ENCODE measurements around the gene JAML.
A peak's percentile ranks its signal among the peaks of the same experiment; 100 is the strongest.

The JAML gene

DNA sequence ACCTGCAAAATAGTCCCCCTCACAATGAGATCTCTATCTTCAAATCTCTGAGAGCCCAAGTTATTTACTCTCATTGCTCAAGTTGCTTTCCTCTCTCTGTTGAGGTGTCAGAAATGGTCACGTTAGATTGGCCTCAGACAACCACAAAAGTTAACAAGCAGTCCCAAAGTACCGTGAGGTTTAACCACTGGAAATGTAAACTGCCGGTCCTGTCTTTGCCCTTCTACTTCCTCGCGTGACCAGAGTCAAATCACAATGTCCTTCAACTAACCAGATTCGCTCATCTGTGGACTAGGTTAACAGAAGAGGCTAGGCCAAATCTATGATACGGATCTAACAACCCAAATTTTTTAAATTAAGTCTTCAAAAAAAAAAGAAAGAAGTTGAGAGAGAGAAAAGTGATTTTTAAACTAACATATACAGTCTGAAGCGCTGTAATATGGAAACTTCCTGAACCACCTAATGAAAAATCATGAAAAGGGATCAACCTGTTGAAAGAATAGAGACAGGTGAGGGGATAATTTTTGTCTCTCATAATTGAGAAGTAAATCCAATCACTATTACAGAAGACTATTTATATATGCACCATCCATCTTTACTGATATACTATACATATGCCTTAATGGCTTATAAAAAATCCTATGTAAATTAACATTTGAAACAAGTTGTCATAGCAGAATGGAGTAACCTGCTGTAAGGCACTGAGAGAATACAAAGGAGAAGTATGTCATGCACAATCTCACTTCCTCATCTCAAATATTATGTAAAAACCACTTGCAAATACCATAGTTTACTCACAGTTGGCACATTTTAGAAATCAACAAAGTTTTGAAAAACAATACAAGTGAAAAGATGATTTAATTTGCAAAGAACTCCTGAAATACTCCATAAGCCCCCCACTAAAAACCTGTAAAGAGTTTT lies 3.3 kb upstream of the JAML start:
- H3K27ac ChIP-seq (ENCODE audit: low read depth, low read length, poor library complexity, severe bottlenecking) = peak overlapping the region; percentile 83
- peaks cover 54% of the 10 kb centered on the region for H3K4me1 ChIP-seq (ENCODE audit: insufficient read depth, low read length, severe bottlenecking)
- 0 out of 2 replicates have a peak overlapping the region, but pooled peaks have one; percentile 25 for H2AFZ ChIP-seq (ENCODE audit: low read length)
- H4K20me1 ChIP-seq (ENCODE audit: insufficient read depth, low read length) = no peaks in the 10 kb centered on the region
- H3K27me3 ChIP-seq (ENCODE audit: insufficient read depth, low read length) = no peaks in the 10 kb centered on the region
- no peaks in the 10 kb centered on the region; the same call in none of the 2 replicates for H3K36me3 ChIP-seq (ENCODE audit: insufficient read depth, low read length)
- peak overlapping the region; percentile 40 for H3K4me2 ChIP-seq (ENCODE audit: low read length)
- no peak for TF ChIP-seq EZH2 (IDR thresholded peaks at IDR 0.05; ENCODE audit: borderline replicate concordance, low read length)
- no peak overlapping the region for H3K4me3 ChIP-seq (ENCODE audit: low read depth, low read length, poor library complexity, severe bottlenecking)
- no peaks in the 10 kb centered on the region for H3K79me2 ChIP-seq (ENCODE audit: insufficient read depth, low read length)
- H3K9me2 ChIP-seq (ENCODE audit: low read depth, low read length) = no peaks in the 10 kb centered on the region
- H3K9ac ChIP-seq (ENCODE audit: low read length) = no peak overlapping the region
- H3K9me3 ChIP-seq (ENCODE audit: low read length) = no peaks in the 10 kb centered on the region
- peaks cover 5% of the 10 kb centered on the region; the same call in 1 of the 2 replicates for H3F3A ChIP-seq (ENCODE audit: insufficient read depth, low read length)

DNA sequence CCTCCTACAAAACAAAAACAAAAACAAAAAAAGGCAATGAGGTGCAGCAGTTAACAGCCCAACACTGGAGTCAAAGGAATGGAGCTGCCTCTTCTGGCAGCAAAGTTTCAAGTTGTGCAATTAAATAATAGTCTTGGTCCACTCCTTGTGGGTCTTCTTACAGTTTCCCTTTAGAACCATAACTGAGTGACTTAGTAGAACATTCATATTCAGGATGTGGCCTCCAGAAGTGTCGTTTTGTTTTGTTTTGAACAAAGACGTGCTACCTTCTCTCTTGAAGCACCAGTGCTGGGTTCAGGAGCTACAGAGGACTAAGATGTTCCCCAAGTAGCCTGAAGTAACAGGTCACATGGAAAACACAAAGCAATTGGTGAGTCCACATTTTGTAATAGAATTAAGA lies 2.0 kb upstream of the JAML start:
- peak overlapping the region; percentile 83 for H3K27ac ChIP-seq (ENCODE audit: low read depth, low read length, poor library complexity, severe bottlenecking)
- no peaks in the 10 kb centered on the region; the same call in none of the 2 replicates for H3K36me3 ChIP-seq (ENCODE audit: insufficient read depth, low read length)
- H3K9ac ChIP-seq (ENCODE audit: low read length) = no peak overlapping the region
- no peaks in the 10 kb centered on the region for H3K9me2 ChIP-seq (ENCODE audit: low read depth, low read length)
- H3K79me2 ChIP-seq (ENCODE audit: insufficient read depth, low read length) = no peaks in the 10 kb centered on the region
- H2AFZ ChIP-seq (ENCODE audit: low read length) = no peak overlapping the region
- no peak overlapping the region for H3K4me2 ChIP-seq (ENCODE audit: low read length)
- peaks cover 61% of the 10 kb centered on the region for H3K4me1 ChIP-seq (ENCODE audit: insufficient read depth, low read length, severe bottlenecking)
- no peaks in the 10 kb centered on the region for H4K20me1 ChIP-seq (ENCODE audit: insufficient read depth, low read length)
- TF ChIP-seq EZH2 (IDR thresholded peaks at IDR 0.05; ENCODE audit: borderline replicate concordance, low read length) = no peak
- H3K4me3 ChIP-seq (ENCODE audit: low read depth, low read length, poor library complexity, severe bottlenecking) = no peak overlapping the region
- peaks cover 5% of the 10 kb centered on the region; the same call in 1 of the 2 replicates for H3F3A ChIP-seq (ENCODE audit: insufficient read depth, low read length)
- no peaks in the 10 kb centered on the region for H3K27me3 ChIP-seq (ENCODE audit: insufficient read depth, low read length)
- no peaks in the 10 kb centered on the region for H3K9me3 ChIP-seq (ENCODE audit: low read length)

DNA sequence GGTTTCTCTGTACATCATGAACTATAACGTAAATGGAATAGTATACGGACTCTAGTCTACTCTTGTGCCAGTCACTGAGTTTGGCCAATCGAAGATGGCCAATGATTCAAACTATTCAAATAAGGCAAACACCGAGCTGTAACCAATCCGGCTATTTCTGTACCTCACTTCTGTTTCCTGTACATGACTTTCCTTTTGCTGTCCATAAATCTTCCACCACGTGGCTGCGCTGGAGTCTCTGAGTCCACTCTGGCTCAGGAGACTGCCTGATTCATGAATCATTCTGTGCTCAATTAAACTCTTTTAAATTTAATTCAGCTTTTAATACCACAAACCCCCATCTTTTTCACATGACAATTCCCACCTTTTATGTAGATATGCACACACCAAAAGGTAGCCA lies 1.5 kb upstream of the JAML start:
- Histone ChIP-seq H3K79me2 (ENCODE audit: insufficient read depth, low read length) (no peaks in the 10 kb centered on the region), H3K9ac (ENCODE audit: low read length) (no peak overlapping the region), H3F3A (ENCODE audit: insufficient read depth, low read length) (peaks cover 5% of the 10 kb centered on the region; the same call in 1 of the 2 replicates), H3K4me2 (ENCODE audit: low read length) (no peak overlapping the region), H4K20me1 (ENCODE audit: insufficient read depth, low read length) (no peaks in the 10 kb centered on the region), H3K9me3 (ENCODE audit: low read length) (no peaks in the 10 kb centered on the region), H2AFZ (ENCODE audit: low read length) (no peak overlapping the region), H3K36me3 (ENCODE audit: insufficient read depth, low read length) (no peaks in the 10 kb centered on the region; the same call in none of the 2 replicates), H3K27me3 (ENCODE audit: insufficient read depth, low read length) (no peaks in the 10 kb centered on the region), H3K4me1 (ENCODE audit: insufficient read depth, low read length, severe bottlenecking) (peaks cover 61% of the 10 kb centered on the region), H3K9me2 (ENCODE audit: low read depth, low read length) (no peaks in the 10 kb centered on the region), H3K4me3 (ENCODE audit: low read depth, low read length, poor library complexity, severe bottlenecking) (no peak overlapping the region), H3K27ac (ENCODE audit: low read depth, low read length, poor library complexity, severe bottlenecking) (no peak overlapping the region)
- TF ChIP-seq, protein P1, sequence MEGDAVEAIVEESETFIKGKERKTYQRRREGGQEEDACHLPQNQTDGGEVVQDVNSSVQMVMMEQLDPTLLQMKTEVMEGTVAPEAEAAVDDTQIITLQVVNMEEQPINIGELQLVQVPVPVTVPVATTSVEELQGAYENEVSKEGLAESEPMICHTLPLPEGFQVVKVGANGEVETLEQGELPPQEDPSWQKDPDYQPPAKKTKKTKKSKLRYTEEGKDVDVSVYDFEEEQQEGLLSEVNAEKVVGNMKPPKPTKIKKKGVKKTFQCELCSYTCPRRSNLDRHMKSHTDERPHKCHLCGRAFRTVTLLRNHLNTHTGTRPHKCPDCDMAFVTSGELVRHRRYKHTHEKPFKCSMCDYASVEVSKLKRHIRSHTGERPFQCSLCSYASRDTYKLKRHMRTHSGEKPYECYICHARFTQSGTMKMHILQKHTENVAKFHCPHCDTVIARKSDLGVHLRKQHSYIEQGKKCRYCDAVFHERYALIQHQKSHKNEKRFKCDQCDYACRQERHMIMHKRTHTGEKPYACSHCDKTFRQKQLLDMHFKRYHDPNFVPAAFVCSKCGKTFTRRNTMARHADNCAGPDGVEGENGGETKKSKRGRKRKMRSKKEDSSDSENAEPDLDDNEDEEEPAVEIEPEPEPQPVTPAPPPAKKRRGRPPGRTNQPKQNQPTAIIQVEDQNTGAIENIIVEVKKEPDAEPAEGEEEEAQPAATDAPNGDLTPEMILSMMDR (IDR thresholded peaks at IDR 0.05; ENCODE audit: low read length) = no peak
- no peak for TF ChIP-seq EZH2 (IDR thresholded peaks at IDR 0.05; ENCODE audit: borderline replicate concordance, low read length)

- no peaks in the 10 kb centered on the region for H3K27me3 ChIP-seq (ENCODE audit: insufficient read depth, low read length)
- H3K4me1 ChIP-seq (ENCODE audit: insufficient read depth, low read length, severe bottlenecking) = peaks cover 63% of the 10 kb centered on the region
- H3K27ac ChIP-seq (ENCODE audit: low read depth, low read length, poor library complexity, severe bottlenecking) = peak overlapping the region; percentile 95
- H3K79me2 ChIP-seq (ENCODE audit: insufficient read depth, low read length) = no peaks in the 10 kb centered on the region
- no peaks in the 10 kb centered on the region for H4K20me1 ChIP-seq (ENCODE audit: insufficient read depth, low read length)
- H3F3A ChIP-seq (ENCODE audit: insufficient read depth, low read length) = peaks cover 5% of the 10 kb centered on the region; the same call in 1 of the 2 replicates
- H3K4me3 ChIP-seq (ENCODE audit: low read depth, low read length, poor library complexity, severe bottlenecking) = peak overlapping the region; percentile 59
- no peaks in the 10 kb centered on the region; the same call in none of the 2 replicates for H3K36me3 ChIP-seq (ENCODE audit: insufficient read depth, low read length)
- TF ChIP-seq, protein P1 (IDR thresholded peaks at IDR 0.05; ENCODE audit: low read length) = no peak
- TF ChIP-seq EZH2 (IDR thresholded peaks at IDR 0.05; ENCODE audit: borderline replicate concordance, low read length) = no peak
- H3K9me3 ChIP-seq (ENCODE audit: low read length) = no peaks in the 10 kb centered on the region
- H3K9ac ChIP-seq (ENCODE audit: low read length) = peak overlapping the region; percentile 71
- H2AFZ ChIP-seq (ENCODE audit: low read length) = no peak overlapping the region
- H3K9me2 ChIP-seq (ENCODE audit: low read depth, low read length) = no peaks in the 10 kb centered on the region
- peak overlapping the region; percentile 83 for H3K4me2 ChIP-seq (ENCODE audit: low read length)
Observed at GRCh38 chr11:118223992-118224391, 819 bp downstream of the JAML start.

All from OCI-LY1 (cell line).